Activated CD8-positive, alpha-beta memory T cell treated with anti-CD3 and anti-CD28 coated beads for 36 hours (primary cell): ENCODE measurements around the gene RASA2. TPM values are rescaled to one million over a fixed set of nuclear protein-coding genes. Genes with fewer than 3 reads are reported as not detected.

ENCODE experiments used
- CTCF ChIA-PET: fragments of 350-600 bp; sonication (Branson Sonifier 250); formaldehyde crosslinking; loops from one replicate; lab custom pipeline; 2021; ENCODE audit warnings: antibody characterized with exemption; lab: Charles Lee
- POLR2A ChIA-PET: fragments of 350-600 bp; sonication (Branson Sonifier 250); formaldehyde crosslinking; loops from one replicate; lab custom pipeline; 2021; ENCODE audit warnings: antibody characterized with exemption; lab: Charles Lee
- total RNA-seq, 2 experiments: library from RNA; stranded (reverse); gene quantifications; one replicate each; pipeline ENCODE4 v1.2.3, GENCODE V29; 2021

RASA2 gene
- total RNA-seq, 2 experiments from 2014 or later: 36.6 to 39.2 TPM

- ChIA-PET CTCF (no interaction called here), POLR2A (no interaction called here)
Observed at GRCh38 chr3:141511361-141511760, 24.5 kb downstream of the RASA2 start.

- ChIA-PET POLR2A (no interaction called here), CTCF (interaction anchor here (0.9 to 1.2 kb wide), 2 partner anchors 40 to 54 kb away, joined by 3 to 4 read pairs; no protein-coding TSS in a partner anchor)
Observed at GRCh38 chr3:141514382-141514781, 27.6 kb downstream of the RASA2 start.

GRCh38 chr3:141519587-141519986, 32.8 kb downstream of the RASA2 start:
- CTCF ChIA-PET: no interaction called here
- POLR2A ChIA-PET: interaction anchor here (0.7 kb wide), 1 partner anchor 36 kb away, joined by 6 read pairs; no protein-coding TSS in a partner anchor

- POLR2A ChIA-PET: interaction anchor here (0.6 kb wide), 1 partner anchor 34 kb away, joined by 3 read pairs; no protein-coding TSS in a partner anchor
Observed at GRCh38 chr3:141521781-141522180, 35.0 kb downstream of the RASA2 start.

GRCh38 chr3:141523615-141524375, 37.0 kb downstream of the RASA2 start:
- POLR2A ChIA-PET: interaction anchor here (0.6 kb wide), 1 partner anchor 11 kb away, joined by 3 read pairs; no protein-coding TSS in a partner anchor
- CTCF ChIA-PET: no interaction called here

More at GRCh38 chr3:141521781-141522180, 35.0 kb downstream of the RASA2 start:
- CTCF ChIA-PET: interaction anchor here (0.6 to 1.1 kb wide), 2 partner anchors 19 to 39 kb away, joined by 3 read pairs; no protein-coding TSS in a partner anchor

- POLR2A ChIA-PET: no interaction called here
- CTCF ChIA-PET: interaction anchor here (0.6 to 0.8 kb wide), 2 partner anchors 59 to 213 kb away, joined by 3 read pairs; no protein-coding TSS in a partner anchor
Observed at GRCh38 chr3:141524988-141525387, 38.2 kb downstream of the RASA2 start.

- CTCF ChIA-PET: interaction anchor here (0.8 kb wide), 1 partner anchor 25 kb away, joined by 3 read pairs; no protein-coding TSS in a partner anchor
- POLR2A ChIA-PET: no interaction called here
Observed at GRCh38 chr3:141525814-141526213, 39.0 kb downstream of the RASA2 start.

- ChIA-PET POLR2A (no interaction called here), CTCF (no interaction called here)
Observed at GRCh38 chr3:141526709-141527108, 39.9 kb downstream of the RASA2 start.

GRCh38 chr3:141528800-141529199, 42.0 kb downstream of the RASA2 start:
- POLR2A ChIA-PET: no interaction called here
- CTCF ChIA-PET: no interaction called here

GRCh38 chr3:141529256-141529655, 42.4 kb downstream of the RASA2 start:
- POLR2A ChIA-PET: no interaction called here
- CTCF ChIA-PET: no interaction called here

- CTCF ChIA-PET: interaction anchor here (1.0 kb wide), 1 partner anchor 23 kb away, joined by 3 read pairs; no protein-coding TSS in a partner anchor
- POLR2A ChIA-PET: no interaction called here
Observed at GRCh38 chr3:141529717-141530414, 43.0 kb downstream of the RASA2 start.

GRCh38 chr3:141530415-141530768, 43.6 kb downstream of the RASA2 start:
- ChIA-PET POLR2A (no interaction called here), CTCF (interaction anchor here (1.0 kb wide), 1 partner anchor 23 kb away, joined by 3 read pairs; no protein-coding TSS in a partner anchor)

- POLR2A ChIA-PET: no interaction called here
- CTCF ChIA-PET: interaction anchor here (0.9 kb wide), 1 partner anchor 38 kb away, joined by 4 read pairs; no protein-coding TSS in a partner anchor
Observed at GRCh38 chr3:141532609-141533008, 45.8 kb downstream of the RASA2 start.

GRCh38 chr3:141536017-141536416, 49.2 kb downstream of the RASA2 start:
- POLR2A ChIA-PET: interaction anchor here (0.7 kb wide), 2 partner anchors 39 to 59 kb away, joined by 5 to 7 read pairs; no protein-coding TSS in a partner anchor

GRCh38 chr3:141537856-141538255, 51.0 kb downstream of the RASA2 start:
- POLR2A ChIA-PET: no interaction called here

More at GRCh38 chr3:141536017-141536416, 49.2 kb downstream of the RASA2 start:
- CTCF ChIA-PET: interaction anchor here (0.7 kb wide), 1 partner anchor 95 kb away, joined by 3 read pairs; no protein-coding TSS in a partner anchor

GRCh38 chr3:141538568-141539240, 51.9 kb downstream of the RASA2 start:
- POLR2A ChIA-PET: interaction anchor here (0.7 kb wide), 1 partner anchor 51 kb away, joined by 3 read pairs; no protein-coding TSS in a partner anchor
- CTCF ChIA-PET: no interaction called here

More at GRCh38 chr3:141537856-141538255, 51.0 kb downstream of the RASA2 start:
- CTCF ChIA-PET: no interaction called here

GRCh38 chr3:141539431-141540187, 52.8 kb downstream of the RASA2 start:
- CTCF ChIA-PET: no interaction called here
- POLR2A ChIA-PET: interaction anchor here (0.7 kb wide), 1 partner anchor 52 kb away, joined by 3 read pairs; no protein-coding TSS in a partner anchor

- ChIA-PET POLR2A (no interaction called here), CTCF (interaction anchor here (0.6 kb wide), 1 partner anchor 44 kb away, joined by 3 read pairs; no protein-coding TSS in a partner anchor)
Observed at GRCh38 chr3:141540531-141540930, 53.7 kb downstream of the RASA2 start.
